Glutamatergic neuron (in vitro differentiated cells): ENCODE data around the gene RAD51B. TPM values are rescaled to one million over a fixed set of nuclear protein-coding genes. Genes with fewer than 3 reads are reported as not detected.

Experiments used
- DNase-seq: peaks from one replicate; pipeline ENCODE4 v3.0.0; 2022
- H3K27ac Mint-ChIP-seq: one replicate; pipeline ENCODE4 v1.8.0; 2020; ENCODE audit warnings: mild to moderate bottlenecking, mixed read lengths, inconsistent platforms; ENCODE audit not compliant: unreplicated experiment
- H3K27me3 Mint-ChIP-seq: one replicate; pipeline ENCODE4 v1.8.0; 2020; ENCODE audit warnings: mild to moderate bottlenecking, moderate library complexity, mixed read lengths, inconsistent platforms; ENCODE audit not compliant: unreplicated experiment
- H3K36me3 Mint-ChIP-seq: one replicate; pipeline ENCODE4 v1.8.0; 2020; ENCODE audit warnings: mild to moderate bottlenecking, mixed read lengths, inconsistent platforms; ENCODE audit not compliant: unreplicated experiment
- H3K4me1 Mint-ChIP-seq: one replicate; pipeline ENCODE4 v1.8.0; 2020; ENCODE audit warnings: mild to moderate bottlenecking, low read depth, mixed read lengths, inconsistent platforms; ENCODE audit not compliant: unreplicated experiment
- H3K4me3 Mint-ChIP-seq: one replicate; pipeline ENCODE4 v1.8.0; 2020; ENCODE audit warnings: mild to moderate bottlenecking, mixed read lengths, inconsistent platforms; ENCODE audit not compliant: unreplicated experiment
- H3K9me3 Mint-ChIP-seq: one replicate; pipeline ENCODE4 v1.8.0; 2020; ENCODE audit warnings: mild to moderate bottlenecking, moderate library complexity, mixed read lengths, inconsistent platforms; ENCODE audit not compliant: unreplicated experiment
- total RNA-seq: library from RNA; stranded (reverse); fragmentation: NEBNext Ultra II Directional; extraction: Animal tissue kit (Norgen Biotek cat#: 25700); gene quantifications from one replicate; pipeline ENCODE4 v1.2.1, GENCODE V29; 2021; ENCODE audit not compliant: unreplicated experiment
- TF ChIP-seq, protein P1 (sequence below): fragments of 200-600 bp; sonication (generic); IDR thresholded peaks from one replicate; pipeline ENCODE4 v1.5.0; 2021; ENCODE audit not compliant: partially characterized antibody, unreplicated experiment

The RAD51B gene
- total RNA-seq, 1 donor from 2014 or later = 9.7 TPM

DNA sequence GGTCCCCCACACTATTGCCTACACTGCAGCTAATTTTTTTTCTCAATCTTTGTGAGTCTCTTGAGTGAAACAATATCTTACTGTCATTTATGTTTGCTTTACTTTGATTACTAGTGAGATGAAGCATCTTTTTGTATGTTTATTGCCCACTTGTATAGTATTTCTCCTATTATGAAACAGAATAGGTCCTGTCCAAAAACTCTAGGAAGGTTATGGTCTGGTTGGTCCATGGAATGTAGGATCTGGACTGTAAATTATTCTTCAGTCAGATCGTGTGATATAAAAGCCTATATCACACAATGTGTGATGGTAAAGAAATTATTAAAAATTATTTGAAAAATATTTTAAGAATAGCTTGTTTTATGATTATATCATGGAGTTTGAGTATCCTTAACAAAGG lies 538.9 kb downstream of the RAD51B start:
- H3K36me3 Mint-ChIP-seq = no peaks in the 10 kb centered on the region
- H3K4me3 Mint-ChIP-seq = no peak overlapping the region
- no peaks in the 10 kb centered on the region for H3K27me3 Mint-ChIP-seq
- TF ChIP-seq, protein P1, sequence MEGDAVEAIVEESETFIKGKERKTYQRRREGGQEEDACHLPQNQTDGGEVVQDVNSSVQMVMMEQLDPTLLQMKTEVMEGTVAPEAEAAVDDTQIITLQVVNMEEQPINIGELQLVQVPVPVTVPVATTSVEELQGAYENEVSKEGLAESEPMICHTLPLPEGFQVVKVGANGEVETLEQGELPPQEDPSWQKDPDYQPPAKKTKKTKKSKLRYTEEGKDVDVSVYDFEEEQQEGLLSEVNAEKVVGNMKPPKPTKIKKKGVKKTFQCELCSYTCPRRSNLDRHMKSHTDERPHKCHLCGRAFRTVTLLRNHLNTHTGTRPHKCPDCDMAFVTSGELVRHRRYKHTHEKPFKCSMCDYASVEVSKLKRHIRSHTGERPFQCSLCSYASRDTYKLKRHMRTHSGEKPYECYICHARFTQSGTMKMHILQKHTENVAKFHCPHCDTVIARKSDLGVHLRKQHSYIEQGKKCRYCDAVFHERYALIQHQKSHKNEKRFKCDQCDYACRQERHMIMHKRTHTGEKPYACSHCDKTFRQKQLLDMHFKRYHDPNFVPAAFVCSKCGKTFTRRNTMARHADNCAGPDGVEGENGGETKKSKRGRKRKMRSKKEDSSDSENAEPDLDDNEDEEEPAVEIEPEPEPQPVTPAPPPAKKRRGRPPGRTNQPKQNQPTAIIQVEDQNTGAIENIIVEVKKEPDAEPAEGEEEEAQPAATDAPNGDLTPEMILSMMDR = no peak
- no peaks in the 10 kb centered on the region for H3K9me3 Mint-ChIP-seq
- no peak for DNase-seq
- H3K4me1 Mint-ChIP-seq = peaks cover under 1% of the 10 kb centered on the region
- no peak overlapping the region for H3K27ac Mint-ChIP-seq

DNA sequence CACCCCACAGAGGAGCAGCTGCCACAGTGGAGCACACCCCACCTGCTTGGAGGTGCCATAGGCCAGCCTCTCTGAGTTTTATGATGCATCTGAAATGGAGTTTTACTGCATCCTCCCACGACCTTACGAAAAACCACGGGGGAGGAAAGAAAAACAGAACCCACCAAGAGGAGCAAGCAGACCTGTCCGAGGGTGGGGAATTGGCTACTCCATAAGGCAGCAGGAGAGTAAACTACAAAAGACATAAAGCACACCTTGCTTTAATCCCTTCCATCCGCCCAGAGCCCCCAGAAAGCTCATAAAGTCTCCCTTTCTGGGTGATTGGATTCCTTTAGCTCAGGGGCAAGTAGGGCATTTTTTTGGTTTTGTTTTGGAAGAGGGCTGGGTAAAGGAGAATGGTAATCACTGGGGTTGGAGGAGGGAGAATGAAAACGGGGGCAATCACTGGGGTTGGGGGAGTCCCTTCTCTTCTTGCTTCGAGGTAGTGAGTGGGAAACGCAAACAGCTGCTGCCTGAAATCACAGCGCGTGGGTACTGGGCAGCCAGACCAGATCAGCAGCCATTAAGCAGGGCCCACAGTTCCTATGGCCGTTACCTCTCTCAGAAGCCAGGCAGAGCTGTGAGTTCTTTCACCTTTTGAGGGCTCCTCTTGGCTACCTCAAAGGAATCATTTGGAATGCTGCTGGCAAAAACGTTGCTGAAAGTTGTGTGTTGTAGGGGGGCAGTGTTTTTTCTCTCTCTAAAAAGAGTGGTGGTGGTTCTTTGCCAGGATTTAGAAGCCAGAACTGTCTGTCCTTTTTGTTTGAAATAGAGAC lies 539.6 kb downstream of the RAD51B start:
- Mint-ChIP-seq H3K4me1 (peaks cover 6% of the 10 kb centered on the region), H3K4me3 (no peak overlapping the region), H3K36me3 (no peaks in the 10 kb centered on the region), H3K27me3 (no peaks in the 10 kb centered on the region), H3K27ac (no peak overlapping the region), H3K9me3 (no peaks in the 10 kb centered on the region)
- TF ChIP-seq, protein P1 = no peak
- no peak for DNase-seq

DNA sequence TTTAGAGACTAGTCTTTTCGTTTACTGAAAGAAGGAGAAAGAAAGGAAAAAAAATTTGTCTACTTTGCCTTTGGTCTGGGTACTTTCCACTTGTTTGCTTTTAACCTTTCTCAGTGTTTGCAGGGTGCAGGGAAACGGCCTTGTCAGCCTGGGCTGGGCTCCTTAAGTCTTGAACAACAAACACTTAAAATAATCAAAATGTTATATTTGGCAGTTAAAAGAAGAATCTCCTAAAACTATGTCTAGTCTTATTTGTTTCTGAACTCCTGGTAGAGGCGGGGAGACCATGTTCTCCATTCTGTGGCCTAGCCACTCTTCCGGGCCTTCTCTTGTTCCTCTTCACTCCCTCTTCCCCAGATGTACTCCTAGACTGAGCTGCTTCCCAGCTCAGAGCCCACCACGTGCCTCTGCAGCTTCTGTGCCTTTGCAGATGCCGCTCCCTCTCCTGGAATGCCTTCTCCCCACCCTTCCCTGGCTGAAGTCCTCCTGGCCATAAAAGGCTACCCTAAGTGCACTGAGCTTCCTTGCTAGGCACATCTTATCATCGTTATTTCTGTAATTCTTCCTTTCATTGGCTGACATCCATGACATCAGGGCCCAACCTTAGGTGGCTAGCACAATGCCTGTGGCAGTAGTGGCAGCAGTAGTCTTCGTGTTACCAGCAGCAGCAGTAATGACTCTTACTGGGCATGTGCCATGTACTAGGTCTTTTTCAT lies 540.4 kb downstream of the RAD51B start:
- Mint-ChIP-seq H3K4me1 (peaks cover 12% of the 10 kb centered on the region), H3K27ac (no peak overlapping the region), H3K9me3 (peaks cover 4% of the 10 kb centered on the region), H3K27me3 (peaks cover 3% of the 10 kb centered on the region), H3K36me3 (no peaks in the 10 kb centered on the region), H3K4me3 (no peak overlapping the region)
- TF ChIP-seq, protein P1 = no peak
- DNase-seq = no peak

DNA sequence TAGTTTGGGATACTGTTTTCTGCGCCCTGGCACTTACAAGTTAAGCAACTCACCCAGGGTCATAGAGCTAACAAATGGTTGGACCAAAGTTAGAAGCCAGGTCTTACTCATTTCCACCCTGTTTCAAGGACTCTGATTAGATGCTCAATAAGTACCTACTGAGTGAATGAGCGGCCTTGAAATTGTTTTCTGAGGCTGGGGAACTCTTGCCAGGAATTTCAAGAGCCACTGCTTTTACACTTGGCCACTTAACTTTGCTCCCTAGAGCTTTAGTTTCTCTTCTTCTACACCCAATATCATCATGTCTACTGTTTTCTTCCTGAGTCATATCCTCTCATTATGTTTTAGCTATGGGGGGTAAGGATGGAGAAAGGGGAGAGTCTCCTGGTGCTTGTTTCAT lies 541.7 kb downstream of the RAD51B start:
- no peak for DNase-seq
- Mint-ChIP-seq H3K36me3 (no peaks in the 10 kb centered on the region), H3K27me3 (peaks cover 3% of the 10 kb centered on the region), H3K27ac (no peak overlapping the region), H3K9me3 (peaks cover 4% of the 10 kb centered on the region), H3K4me1 (peaks cover 15% of the 10 kb centered on the region), H3K4me3 (no peak overlapping the region)
- TF ChIP-seq, protein P1 = no peak

DNA sequence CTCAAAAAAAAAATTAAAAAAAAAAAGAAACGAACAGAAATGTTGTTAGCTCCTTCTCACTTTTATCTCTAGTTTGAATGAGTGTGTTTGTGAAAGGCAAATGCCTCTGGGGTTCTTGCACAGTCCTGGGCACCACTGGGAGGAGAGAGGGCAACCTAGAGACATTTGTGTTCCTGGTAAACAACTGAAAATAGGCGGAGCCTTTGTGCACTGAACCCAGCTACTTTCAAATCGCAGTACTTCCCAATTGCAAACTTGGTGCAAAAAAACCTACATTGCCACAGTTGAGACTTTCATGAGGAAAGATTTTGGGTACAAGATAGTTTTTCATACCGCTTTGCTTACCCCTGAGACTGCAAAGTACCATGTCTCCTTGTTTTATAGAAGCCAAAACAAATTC lies 543.3 kb downstream of the RAD51B start:
- peaks cover 15% of the 10 kb centered on the region for H3K4me1 Mint-ChIP-seq
- H3K9me3 Mint-ChIP-seq = peaks cover 4% of the 10 kb centered on the region
- H3K36me3 Mint-ChIP-seq = no peaks in the 10 kb centered on the region
- TF ChIP-seq, protein P1 = no peak
- no peak for DNase-seq
- H3K27me3 Mint-ChIP-seq = peaks cover 3% of the 10 kb centered on the region
- H3K4me3 Mint-ChIP-seq = no peak overlapping the region
- no peak overlapping the region for H3K27ac Mint-ChIP-seq
